HG02870 (cell line): ENCODE results near the gene FLNB.
A peak's percentile ranks its signal among the peaks of the same experiment; 100 is the strongest.
"Not testable (repeated sequence)": the region's sequence is repeated elsewhere in the genome, so short reads cannot be mapped to it uniquely, and the experiment has no call there.

Experiments
- ATAC-seq: cut with Tn5 transposase; IDR thresholded peaks from one replicate; pipeline ENCODE4 v1.9.1; 2021; ENCODE audit warnings: mild to moderate bottlenecking, moderate library complexity; ENCODE audit not compliant: unreplicated experiment

The FLNB gene

GRCh38 chr3:57981483-57982087 lies 26.6 kb upstream of the FLNB start:
- no peak for ATAC-seq

DNA sequence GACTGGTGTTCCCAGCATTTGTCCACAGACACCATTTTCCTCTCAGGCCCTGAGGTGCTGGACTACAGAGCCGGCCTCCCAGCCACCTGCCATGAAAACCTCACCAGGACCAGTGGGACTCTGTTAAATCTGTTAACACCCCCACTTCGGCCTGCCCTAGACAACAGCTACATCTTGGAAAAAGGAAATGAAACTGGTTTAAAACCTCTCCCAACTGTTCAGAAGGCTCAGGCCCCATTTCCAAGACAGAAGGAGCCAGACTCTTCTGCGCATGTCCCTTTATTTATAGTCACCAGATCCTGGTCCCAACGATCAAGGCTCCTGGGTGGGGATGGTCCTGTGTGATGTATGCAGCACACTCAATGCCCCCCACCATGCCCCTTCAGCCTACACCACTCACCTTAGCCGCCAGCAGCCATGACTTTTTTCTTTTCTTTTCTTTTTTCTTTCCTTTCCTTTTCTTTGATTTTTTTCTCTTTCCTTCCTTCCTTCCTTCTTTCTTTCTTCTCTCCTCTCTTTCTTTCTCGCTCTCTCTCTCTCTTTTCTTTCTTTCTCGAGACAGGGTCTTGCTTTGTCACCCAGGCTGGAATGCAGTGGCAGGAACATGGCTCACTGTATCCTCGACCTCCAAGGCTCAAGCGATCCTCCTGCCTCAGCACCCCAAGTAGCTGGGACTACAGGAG lies 25.5 kb upstream of the FLNB start:
- ATAC-seq, result no peak

GRCh38 chr3:57983734-57984518 lies 24.3 kb upstream of the FLNB start:
- ATAC-seq, result peak; percentile 98

DNA sequence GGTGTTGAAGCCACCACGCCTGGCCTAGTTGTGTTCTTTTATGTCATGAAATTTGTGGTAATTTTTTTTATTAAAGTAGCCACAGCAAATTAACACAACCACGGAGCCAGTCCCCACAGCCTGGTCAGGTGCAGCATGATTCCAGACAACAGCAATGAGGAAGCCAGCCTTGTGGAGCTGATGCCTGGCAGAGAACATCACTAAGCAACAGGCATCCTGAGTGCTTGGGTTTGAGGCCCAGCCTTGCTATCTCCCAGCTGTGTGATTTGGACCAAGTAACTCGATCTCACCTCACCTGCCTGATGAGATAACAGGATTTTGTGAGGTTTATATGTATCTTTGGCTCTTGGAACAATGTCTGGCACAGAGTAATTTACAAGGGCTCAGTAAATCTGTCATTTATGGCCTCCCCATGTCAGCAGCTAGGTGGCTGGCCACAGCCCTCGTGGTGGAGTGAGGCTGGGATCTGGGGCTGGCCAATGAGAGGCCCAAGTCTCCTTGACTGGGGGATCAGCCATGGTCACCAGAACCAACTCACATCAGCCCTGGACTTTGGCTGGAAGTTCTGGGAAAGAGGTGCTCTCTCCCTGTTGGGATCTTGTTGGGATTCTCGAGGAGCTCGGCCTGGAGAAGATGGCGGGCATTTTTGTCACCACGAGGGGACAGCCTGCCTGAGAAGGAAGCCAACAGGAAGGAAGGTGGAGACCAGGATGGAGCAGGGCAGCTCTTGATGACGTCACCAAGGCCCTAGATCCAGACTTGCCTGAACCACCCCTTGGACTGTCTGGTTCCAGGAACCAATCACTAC lies 22.8 kb upstream of the FLNB start:
- ATAC-seq, result no peak

DNA sequence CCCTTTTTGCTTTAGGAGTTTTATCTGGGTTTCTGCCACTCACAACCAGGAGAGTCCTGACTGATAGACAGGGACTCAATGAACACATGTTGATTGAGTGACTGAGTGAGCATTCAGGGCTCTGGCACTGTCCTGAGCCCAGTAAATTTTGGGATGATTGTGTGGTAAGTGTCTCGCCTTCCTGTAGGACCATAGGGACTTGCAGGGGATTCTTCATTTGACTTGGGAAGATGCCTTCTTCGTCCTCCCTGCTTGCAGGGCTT lies 22.3 kb upstream of the FLNB start:
- no peak for ATAC-seq

DNA sequence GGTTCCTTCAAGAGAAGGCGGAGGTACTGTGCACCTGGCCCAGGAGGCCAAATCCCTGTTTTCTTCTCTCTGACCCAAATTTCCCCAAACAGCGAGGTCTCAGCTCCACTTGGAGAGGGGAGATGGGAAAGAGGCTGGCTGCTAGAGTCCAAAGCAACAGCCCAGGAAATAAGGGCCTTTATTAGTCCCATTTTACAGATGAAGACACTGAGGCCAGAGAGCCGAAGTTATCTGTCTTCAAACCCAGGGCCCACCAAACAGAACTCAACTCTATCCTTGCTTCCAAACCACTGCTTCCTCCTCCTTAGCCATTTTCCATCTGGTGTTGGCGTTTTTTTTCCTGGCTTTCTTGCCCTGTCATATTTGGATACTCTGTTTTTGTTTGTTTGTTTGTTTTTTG lies 22.0 kb upstream of the FLNB start:
- ATAC-seq, result no peak

DNA sequence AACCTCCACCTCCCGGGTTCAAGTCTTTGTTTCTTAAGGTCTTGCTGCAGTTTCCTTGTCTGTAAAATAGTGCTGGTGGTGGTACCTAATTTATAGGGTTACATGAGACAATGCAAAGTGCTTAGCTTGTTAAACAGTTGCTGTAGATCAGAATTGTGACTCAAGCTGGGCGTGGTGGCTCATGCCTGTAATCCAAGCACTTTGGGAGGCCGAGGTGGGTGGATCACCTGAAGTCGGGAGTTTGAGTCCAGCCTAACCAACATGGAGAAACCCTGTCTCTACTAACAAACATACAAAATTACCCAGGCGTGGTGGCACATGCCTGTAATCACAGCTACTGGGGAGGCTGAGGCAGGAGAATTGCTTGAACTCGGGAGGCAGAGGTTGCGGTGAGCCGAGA lies 19.0 kb upstream of the FLNB start:
- not testable (repeated sequence) for ATAC-seq

DNA sequence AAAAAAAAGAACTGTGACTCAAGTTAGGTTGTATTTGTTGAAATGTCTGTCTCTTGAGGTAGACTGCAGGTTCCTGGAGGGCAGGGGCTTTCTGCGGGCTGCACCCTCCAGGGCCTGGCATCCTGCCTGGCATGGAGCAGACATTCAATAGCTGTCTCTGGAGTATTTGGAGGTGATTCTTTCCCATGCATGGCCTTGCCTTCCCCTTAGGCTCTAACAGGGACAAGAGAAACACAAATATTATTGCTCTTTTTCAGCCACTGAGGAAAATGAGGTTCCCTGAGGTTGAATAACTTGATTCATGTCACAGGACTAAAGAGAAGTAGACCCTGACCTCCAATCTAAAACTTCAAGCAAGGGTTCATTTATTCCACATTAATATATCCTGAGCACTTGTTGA lies 18.6 kb upstream of the FLNB start:
- no peak for ATAC-seq

DNA sequence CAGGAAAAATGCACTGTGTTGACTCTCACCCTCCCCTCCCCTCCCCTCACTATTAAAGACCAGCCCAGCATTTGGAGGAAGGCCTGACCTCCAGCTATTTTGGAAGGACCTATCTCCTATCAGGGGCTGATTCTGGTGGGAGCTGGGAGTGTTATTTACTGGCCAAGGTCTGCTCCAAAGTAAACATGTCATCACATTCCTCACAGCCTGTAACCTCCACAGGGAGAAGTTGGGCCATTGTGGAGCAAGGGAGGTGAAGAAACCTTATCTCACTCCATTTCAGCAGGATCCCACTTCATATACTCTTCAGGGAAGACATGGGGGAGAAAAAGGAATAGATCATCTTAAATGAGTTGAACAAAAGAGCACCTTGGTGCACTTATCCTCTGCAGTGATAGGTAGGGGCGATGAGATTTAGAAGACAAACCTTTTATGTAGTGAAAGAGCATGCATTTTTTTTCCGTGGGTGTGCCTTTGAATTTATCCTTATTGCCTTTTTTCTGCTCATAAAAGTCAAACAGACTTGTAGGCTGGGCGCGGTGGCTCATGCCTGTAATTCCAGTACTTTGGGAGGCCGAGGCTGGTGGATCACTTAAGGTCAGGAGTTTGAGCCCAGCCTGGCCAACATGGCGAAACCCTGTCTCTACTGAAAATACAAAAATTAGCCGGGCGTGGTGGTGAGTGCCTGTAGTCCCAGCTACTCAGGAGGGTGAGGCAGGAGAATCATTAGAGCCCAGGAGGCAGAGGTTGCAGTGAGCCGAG lies 15.6 kb upstream of the FLNB start:
- ATAC-seq, result no peak

GRCh38 chr3:57998366-57999283 lies 9.6 kb upstream of the FLNB start:
- peak; percentile 77 for ATAC-seq

DNA sequence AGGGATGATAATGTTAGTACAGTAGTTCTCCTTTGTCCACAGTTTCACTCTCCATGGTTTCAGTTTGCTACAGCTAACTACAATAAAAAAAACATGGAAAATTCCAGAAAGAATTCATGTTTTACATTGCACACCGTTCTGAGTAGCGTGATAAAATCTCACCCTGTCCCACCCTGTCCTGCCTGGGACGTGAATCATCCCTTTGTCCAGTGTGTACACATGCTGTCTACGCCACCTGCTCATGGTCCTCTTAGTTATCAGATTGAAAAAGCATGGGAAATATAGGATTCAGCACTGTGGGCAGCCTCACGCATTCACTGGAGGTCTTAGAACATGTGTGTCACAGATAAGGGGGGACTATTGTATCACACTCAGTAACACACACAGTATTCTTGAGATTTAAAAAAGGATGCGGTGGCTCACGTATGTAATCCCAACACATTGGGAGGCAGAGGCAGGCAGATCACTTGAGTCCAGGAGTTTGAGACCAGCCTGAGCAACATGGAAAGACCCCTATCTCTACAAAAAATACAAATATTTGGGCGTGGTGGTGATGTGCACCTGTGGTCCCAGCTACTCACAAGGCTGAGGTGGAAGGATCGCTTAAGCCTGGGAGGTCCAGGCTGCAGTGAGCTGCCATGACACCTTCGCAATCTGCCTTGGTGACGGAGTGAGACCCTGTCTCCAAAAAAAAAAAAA lies 8.7 kb upstream of the FLNB start:
- no peak for ATAC-seq

- ATAC-seq, result no peak
These were observed 7.7 kb upstream of the FLNB start for GRCh38 chr3:58000306-58001085.

- no peak for ATAC-seq
These were observed 7.1 kb upstream of the FLNB start for GRCh38 chr3:58001086-58001467.

- no peak for ATAC-seq
These were observed 6.2 kb upstream of the FLNB start for GRCh38 chr3:58001979-58002378.

- no peak for ATAC-seq
These were observed 5.1 kb upstream of the FLNB start for GRCh38 chr3:58003093-58003492.

GRCh38 chr3:58004973-58005372 lies 3.2 kb upstream of the FLNB start:
- no peak for ATAC-seq

DNA sequence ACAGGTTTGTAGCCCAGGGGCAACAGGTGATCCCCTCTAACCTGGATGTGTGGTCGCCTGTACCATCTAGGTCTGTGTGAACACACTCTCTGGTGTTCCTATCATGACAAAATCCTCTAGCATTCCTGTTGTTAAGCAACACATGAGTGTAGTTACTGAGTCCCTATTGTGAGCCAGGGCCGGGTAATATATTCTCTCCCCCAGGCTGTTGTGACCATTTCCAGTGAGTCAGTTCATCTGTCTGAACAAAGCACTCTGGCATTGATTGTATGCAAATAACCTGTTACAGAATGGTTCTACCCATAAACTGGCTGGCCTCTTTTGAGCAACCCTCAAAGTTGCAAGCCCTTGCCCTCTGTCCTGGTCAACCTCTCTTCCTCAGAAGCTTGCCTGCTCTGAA lies 2.6 kb upstream of the FLNB start:
- ATAC-seq, result no peak

- ATAC-seq, result no peak
These were observed 1.6 kb upstream of the FLNB start for GRCh38 chr3:58006661-58007060.
